AG09319 (cell line): ENCODE measurements around the gene SEMA3A.

Experiments
- DNase-seq: peaks from one replicate; pipeline ENCODE4 v3.0.0-alpha.2; 2010; ENCODE audit warnings: low read depth; ENCODE audit errors: extremely low read depth
- TF ChIP-seq, protein P1 (sequence below): IDR thresholded peaks from 2 replicates; pipeline ENCODE4 v1.5.1; 2011; ENCODE audit warnings: low read depth, mild to moderate bottlenecking, inconsistent platforms, low read length, moderate library complexity

SEMA3A gene

DNA sequence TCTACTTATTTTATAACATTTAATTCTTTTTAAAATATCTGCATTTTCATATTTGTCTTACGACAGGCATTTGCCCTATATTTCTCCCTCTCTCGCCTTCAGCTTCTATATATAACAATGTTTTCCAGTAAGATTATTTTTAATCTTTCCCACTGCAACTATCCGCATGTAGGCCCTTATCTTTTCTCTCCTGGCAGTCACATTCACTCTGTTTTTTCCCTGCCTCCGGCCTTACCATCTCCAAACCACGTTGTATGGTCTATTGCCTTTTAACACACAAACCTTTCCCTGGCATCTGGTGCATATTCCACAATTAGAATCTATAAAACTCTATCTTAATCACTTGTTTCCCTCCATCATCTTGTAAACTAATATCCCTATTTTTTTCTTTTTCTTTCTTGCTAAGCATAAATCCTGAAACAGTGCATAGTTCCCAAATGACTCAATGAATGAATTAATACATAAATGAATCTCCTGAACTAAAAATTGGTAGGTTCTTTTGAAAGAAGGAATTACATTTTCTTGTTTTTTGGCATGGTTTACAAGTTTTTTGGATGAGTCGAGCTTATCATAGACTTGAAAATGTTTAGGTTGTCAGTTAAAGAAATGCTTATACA, 173.2 kb downstream of the SEMA3A start:
- no peak for DNase-seq
- TF ChIP-seq, protein P1, sequence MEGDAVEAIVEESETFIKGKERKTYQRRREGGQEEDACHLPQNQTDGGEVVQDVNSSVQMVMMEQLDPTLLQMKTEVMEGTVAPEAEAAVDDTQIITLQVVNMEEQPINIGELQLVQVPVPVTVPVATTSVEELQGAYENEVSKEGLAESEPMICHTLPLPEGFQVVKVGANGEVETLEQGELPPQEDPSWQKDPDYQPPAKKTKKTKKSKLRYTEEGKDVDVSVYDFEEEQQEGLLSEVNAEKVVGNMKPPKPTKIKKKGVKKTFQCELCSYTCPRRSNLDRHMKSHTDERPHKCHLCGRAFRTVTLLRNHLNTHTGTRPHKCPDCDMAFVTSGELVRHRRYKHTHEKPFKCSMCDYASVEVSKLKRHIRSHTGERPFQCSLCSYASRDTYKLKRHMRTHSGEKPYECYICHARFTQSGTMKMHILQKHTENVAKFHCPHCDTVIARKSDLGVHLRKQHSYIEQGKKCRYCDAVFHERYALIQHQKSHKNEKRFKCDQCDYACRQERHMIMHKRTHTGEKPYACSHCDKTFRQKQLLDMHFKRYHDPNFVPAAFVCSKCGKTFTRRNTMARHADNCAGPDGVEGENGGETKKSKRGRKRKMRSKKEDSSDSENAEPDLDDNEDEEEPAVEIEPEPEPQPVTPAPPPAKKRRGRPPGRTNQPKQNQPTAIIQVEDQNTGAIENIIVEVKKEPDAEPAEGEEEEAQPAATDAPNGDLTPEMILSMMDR: no peak

GRCh38 chr7:84017651-84018050, 176.9 kb downstream of the SEMA3A start:
- DNase-seq: no peak
- TF ChIP-seq, protein P1: no peak

DNA sequence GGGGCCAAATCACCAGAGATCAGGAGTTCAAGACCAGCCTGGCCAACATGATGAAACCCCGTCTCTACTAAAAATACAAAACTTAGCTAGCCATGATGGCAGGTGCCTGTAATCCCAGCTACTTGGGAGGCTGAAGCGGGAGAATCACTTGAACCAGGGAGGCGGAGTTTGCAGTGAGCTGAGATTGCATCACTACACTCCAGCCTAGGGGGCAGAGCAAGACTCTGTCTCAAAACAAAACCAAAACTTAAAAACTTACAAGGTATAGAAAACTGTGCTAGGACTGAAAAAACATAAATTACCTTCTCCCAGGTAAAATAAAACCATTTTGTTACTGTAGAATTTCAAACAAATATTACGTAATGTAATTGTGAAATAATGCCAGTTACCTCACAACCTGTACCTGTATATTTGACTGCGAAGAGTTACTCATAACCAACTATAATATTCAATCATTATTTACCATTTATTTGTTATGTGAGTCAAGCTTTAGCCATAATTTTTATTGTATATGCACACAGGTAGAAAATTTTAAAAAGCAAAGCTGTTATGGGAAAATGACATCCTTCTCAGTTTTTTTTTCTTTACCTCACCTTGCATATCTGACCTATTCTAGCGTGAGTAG, 180.9 kb downstream of the SEMA3A start:
- TF ChIP-seq, protein P1: no peak
- DNase-seq: no peak

- no peak for DNase-seq
- TF ChIP-seq, protein P1: no peak
These were observed 184.8 kb downstream of the SEMA3A start for GRCh38 chr7:84009782-84010181.

GRCh38 chr7:84009051-84009450, 185.5 kb downstream of the SEMA3A start:
- TF ChIP-seq, protein P1: no peak
- DNase-seq: no peak

DNA sequence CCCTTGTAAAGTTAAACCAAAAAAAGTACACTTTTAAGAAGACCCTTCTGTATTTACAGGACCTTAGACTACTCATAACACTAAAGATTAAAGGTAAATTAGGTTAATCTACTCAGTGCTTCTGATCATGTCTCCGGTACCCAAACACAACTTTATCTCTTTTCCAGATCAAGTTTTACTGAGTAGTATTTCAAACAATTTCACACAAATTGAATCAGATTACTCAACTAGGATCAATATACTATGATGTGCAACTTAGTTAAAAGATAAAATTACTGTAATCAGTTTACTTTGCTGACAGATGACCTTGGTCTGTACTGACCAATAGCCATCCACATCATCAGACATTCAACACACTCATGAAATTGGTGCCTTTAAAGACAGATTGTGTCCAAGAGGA, 191.4 kb downstream of the SEMA3A start:
- DNase-seq: no peak
- TF ChIP-seq, protein P1: no peak

GRCh38 chr7:84002348-84002747, 192.2 kb downstream of the SEMA3A start:
- TF ChIP-seq, protein P1: no peak

More at GRCh38 chr7:84002348-84002747, 192.2 kb downstream of the SEMA3A start:
- no peak for DNase-seq
